ENCODE results near the gene CABP1.

Gene CABP1

DNA sequence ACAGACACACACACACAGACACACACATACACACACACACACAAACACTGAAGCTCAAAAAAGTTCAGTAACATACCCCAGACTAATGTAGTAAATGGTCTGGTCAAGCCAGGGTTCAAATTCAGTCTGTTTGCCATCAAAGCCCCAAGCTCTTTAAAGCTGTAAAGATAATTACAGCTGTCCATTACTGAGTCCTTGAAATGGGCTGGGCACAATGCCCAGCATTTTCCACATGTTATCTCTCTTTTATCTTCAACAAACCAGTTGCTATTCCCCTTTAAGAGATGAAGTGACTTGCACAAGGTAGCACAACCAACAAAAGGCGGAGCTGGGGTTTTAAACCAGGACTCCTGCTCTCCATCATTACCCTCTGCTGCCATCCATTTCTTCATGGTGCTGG is 62.2 kb downstream of the CABP1 start:
- TF ChIP-seq, protein P1, sequence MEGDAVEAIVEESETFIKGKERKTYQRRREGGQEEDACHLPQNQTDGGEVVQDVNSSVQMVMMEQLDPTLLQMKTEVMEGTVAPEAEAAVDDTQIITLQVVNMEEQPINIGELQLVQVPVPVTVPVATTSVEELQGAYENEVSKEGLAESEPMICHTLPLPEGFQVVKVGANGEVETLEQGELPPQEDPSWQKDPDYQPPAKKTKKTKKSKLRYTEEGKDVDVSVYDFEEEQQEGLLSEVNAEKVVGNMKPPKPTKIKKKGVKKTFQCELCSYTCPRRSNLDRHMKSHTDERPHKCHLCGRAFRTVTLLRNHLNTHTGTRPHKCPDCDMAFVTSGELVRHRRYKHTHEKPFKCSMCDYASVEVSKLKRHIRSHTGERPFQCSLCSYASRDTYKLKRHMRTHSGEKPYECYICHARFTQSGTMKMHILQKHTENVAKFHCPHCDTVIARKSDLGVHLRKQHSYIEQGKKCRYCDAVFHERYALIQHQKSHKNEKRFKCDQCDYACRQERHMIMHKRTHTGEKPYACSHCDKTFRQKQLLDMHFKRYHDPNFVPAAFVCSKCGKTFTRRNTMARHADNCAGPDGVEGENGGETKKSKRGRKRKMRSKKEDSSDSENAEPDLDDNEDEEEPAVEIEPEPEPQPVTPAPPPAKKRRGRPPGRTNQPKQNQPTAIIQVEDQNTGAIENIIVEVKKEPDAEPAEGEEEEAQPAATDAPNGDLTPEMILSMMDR (IDR thresholded peaks at IDR 0.05; ENCODE audit: extremely low read depth, missing control alignments) = no peak
- no peak for DNase-seq (ENCODE audit: low spot score)

DNA sequence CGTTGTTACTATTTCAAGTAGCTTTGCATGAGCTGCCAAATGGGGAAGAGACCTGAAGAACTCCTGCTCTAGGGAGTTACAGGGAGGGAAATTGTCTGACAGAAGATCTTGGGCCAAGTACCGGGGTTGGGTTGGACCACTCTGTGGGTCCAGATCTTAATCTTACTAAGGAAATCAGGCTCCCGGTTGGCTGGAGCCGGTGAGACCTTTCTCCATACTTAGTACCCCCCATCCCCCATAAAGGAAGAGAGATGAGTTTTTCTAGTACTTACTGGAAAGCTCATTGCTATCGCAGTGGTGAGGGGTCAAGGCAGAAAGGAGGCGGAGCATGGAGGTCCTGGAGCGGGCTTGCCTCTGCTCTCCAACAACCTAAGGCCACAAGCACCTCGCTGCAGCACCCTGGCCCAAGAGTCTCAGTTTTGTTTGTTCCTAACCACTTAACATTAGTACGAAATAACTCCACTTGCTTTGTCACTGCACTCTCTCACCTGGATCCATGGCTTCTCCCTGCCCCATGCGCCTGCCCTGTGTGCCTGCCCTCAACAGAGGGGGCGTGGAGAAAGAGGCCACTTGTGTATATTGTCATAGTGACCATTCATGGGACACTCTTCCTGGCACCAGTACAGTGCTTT is 63.0 kb downstream of the CABP1 start:
- TF ChIP-seq, protein P1 (IDR thresholded peaks at IDR 0.05; ENCODE audit: extremely low read depth, missing control alignments) = no peak

DNA sequence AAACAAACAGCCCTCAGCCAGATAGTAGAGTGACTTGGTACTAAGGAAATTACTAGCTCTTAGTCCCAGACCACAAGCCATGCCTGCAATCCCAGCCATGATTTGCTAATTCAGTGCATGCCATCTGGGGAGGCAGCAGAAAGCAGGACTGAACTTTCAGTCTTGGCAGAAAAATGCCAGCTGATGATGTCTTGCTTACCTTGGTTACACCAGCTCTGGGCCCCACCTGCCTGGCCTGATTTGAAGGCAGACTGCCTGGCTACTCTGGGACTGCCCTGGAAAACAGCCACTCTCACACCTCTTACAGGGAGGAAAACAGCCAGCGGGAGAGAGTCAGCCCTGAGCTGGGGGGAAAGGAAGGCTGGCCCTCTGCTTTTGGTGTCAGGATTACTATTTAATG is 65.2 kb downstream of the CABP1 start:
- TF ChIP-seq, protein P1 (IDR thresholded peaks at IDR 0.05; ENCODE audit: extremely low read depth, missing control alignments) = no peak
- DNase-seq (ENCODE audit: low spot score) = no peak

More for the DNA sequence above, 63.0 kb downstream of the CABP1 start:
- no peak for DNase-seq (ENCODE audit: low spot score)

DNA sequence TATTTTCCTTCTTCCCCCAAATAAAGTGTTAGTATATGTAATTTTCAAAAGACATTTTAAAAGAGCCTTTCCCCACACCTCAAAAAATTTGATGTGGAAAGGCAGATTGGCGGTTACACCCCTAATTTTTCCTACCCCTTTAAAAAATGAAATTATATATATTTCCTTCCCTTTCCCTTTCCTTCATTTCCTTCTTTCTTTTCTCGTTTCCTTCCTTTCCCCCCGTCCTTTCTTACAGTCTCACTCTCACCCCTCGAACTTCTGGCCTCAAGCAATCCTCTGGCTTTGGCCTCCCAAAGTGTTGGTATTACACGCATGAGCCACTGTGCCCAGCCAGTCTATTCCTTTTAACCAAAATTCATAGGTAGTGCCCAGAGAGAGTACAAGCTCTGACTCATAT is 65.6 kb downstream of the CABP1 start:
- no peak for DNase-seq (ENCODE audit: low spot score)
- TF ChIP-seq, protein P1 (IDR thresholded peaks at IDR 0.05; ENCODE audit: extremely low read depth, missing control alignments) = no peak

DNA sequence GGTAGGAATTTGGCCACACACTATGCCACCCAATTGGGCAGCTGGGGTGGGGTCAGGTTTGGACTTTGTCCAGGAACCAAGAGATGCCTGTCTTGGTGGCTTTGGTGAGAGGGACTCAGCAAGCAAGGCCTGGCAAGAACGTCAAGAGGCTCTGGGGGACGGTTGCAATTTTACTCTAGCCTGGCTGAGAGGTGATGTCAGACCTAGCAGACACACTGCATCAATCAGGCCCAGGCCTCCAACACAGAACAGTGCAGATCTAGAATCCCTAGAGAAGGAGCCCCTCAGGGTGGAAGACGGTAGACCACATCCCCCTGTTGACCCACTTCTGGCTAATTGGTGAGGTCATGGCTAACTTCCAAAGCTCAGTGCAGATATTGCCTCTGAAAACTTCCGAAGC is 68.2 kb downstream of the CABP1 start:
- TF ChIP-seq, protein P1 (IDR thresholded peaks at IDR 0.05; ENCODE audit: extremely low read depth, missing control alignments) = no peak

DNA sequence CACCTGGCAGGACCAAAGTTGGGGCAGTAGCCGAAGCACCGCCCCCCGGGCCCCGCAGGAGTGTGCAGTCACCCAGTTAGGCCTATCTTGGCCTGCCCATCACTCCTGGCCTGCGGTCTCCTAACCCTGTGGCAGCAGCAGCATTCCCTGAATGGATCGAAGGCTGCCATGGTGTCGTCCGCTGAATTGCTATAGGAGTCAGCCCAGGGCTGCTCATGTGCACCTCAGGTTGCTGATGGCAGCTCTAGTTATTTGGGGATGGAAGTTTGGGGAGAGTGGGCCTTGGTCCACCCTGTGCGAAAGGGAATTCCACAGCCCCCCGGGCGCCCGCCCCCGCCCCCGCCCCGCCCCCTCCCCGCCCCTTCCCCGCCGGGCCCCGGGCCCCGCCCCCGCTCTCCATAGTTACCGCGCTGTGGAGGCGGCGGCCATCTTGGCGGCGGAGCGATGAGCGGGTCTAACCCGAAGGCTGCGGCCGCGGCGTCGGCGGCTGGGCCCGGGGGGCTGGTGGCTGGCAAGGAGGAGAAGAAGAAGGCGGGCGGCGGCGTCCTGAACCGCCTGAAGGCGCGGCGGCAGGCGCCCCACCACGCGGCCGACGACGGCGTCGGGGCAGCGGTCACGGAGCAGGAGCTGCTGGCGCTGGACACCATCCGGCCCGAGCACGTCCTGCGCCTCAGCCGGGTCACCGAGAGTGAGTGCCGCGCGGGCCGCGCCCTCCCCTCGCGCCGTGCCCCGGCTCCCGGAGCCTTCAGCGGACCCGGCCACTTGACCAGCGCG is 69.8 kb downstream of the CABP1 start, which contains the start of gene UNC119B:
TSS of gene UNC119B (plus strand) at position 428 of the 774 bp plus-strand sequence. CDS start at position 445, 17 bp downstream.
- peak; percentile 92 for DNase-seq (ENCODE audit: low spot score)
- TF ChIP-seq, protein P1 (IDR thresholded peaks at IDR 0.05; ENCODE audit: extremely low read depth, missing control alignments) = no peak

More for the DNA sequence above, 68.2 kb downstream of the CABP1 start:
- DNase-seq (ENCODE audit: low spot score) = no peak

DNA sequence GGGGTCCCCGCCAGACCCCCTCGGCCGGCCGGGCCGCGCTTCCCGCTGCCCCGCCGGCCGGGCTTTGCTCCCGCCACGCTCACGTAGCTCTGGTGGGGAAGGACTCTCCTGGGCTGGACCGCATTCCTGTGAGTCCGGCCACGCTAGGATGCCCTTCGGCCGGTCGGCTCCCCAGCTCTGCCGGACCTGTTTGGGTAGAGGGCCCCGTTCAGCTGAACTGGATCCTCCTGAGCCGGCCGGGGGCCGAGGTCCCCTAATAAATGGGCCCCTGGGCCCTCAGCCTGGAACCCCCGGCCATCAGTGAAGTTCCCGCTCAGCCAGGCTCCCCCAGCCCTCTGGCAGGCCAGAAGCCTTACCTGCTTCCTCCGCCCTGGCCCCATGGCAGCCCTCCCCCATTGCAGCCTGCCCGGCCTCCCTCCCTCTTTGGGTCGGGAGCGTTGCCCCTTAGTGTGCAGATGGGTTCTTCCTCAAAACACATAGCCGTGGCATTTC is 70.4 kb downstream of the CABP1 start:
- TF ChIP-seq, protein P1 (IDR thresholded peaks at IDR 0.05; ENCODE audit: extremely low read depth, missing control alignments) = no peak
- DNase-seq (ENCODE audit: low spot score) = peak; percentile 56
